Fibroblast of lung (primary cell): ENCODE results near the gene ZNF552. TPM values are rescaled to one million over a fixed set of nuclear protein-coding genes. Genes with fewer than 3 reads are reported as not detected.

Experiments used
- DNase-seq, 2 donors: peaks; one replicate each; pipeline versions ENCODE4 v3.0.0 to v3.0.0-alpha.2; 2010; ENCODE audit warnings: low read depth in 2 of 2
- H2AFZ ChIP-seq: 2 replicates; pipeline ENCODE4 v1.5.1; 2012; ENCODE audit warnings: low read length, control low read depth, inconsistent platforms
- H3K27ac ChIP-seq: 2 replicates; pipeline ENCODE4 v1.5.1; 2011; ENCODE audit warnings: low read length, control low read depth; ENCODE audit not compliant: insufficient read depth
- H3K27me3 ChIP-seq: 2 replicates; pipeline ENCODE4 v1.5.1; 2011; ENCODE audit warnings: mild to moderate bottlenecking, low read length; ENCODE audit not compliant: control insufficient read depth, insufficient read depth
- H3K36me3 ChIP-seq: 2 replicates; pipeline ENCODE4 v1.5.1; 2011; ENCODE audit warnings: low read length; ENCODE audit not compliant: control insufficient read depth, insufficient read depth
- H3K4me1 ChIP-seq: 2 replicates; pipeline ENCODE4 v1.5.1; 2011; ENCODE audit warnings: low read length; ENCODE audit not compliant: control insufficient read depth, insufficient read depth; ENCODE audit errors: extremely low read depth
- H3K4me2 ChIP-seq: 2 replicates; pipeline ENCODE4 v1.5.1; 2011; ENCODE audit warnings: low read length, control low read depth; ENCODE audit not compliant: insufficient read depth; ENCODE audit errors: extremely low read depth
- H3K4me3 ChIP-seq, 4 experiments: fragments of 200-600 bp in 1 of 4; sonication (generic) in 1 of 4; replicated peaks in 1 of 4; 2 replicates each; pipeline ENCODE4 v1.5.1; 2011 to 2016; ENCODE audit warnings: low read length in 4 of 4, low read depth in 3 of 4, mild to moderate bottlenecking in 3 of 4, control low read depth in 2 of 4, inconsistent platforms in 1 of 4, mixed read lengths in 1 of 4; ENCODE audit not compliant: insufficient read depth in 1 of 4; ENCODE audit errors: control extremely low read depth in 1 of 4
- H3K79me2 ChIP-seq: 2 replicates; pipeline ENCODE4 v1.5.1; 2012; ENCODE audit warnings: mild to moderate bottlenecking, low read length, inconsistent platforms; ENCODE audit not compliant: control insufficient read depth, insufficient read depth
- H3K9ac ChIP-seq: 2 replicates; pipeline ENCODE4 v1.5.1; 2011; ENCODE audit warnings: mild to moderate bottlenecking, low read length, control low read depth; ENCODE audit not compliant: insufficient read depth
- H3K9me3 ChIP-seq: 2 replicates; pipeline ENCODE4 v1.5.1; 2012; ENCODE audit warnings: low read depth, low read length; ENCODE audit not compliant: control insufficient read depth, insufficient read depth
- H4K20me1 ChIP-seq: 2 replicates; pipeline ENCODE4 v1.5.1; 2011; ENCODE audit warnings: low read length; ENCODE audit not compliant: control insufficient read depth, insufficient read depth; ENCODE audit errors: extremely low read depth
- EZH2 ChIP-seq: IDR thresholded peaks from 2 replicates; pipeline ENCODE4 v1.5.1; 2012; ENCODE audit warnings: low read length, control low read depth, mild to moderate bottlenecking; ENCODE audit errors: missing control alignments
- polyA plus RNA-seq, 2 donors: library from polyadenylated mRNA; depleted of rRNA in 1 of 2; stranded (reverse) in 1 of 2; unstranded in 1 of 2; fragments of >200 nt; gene quantifications; 2 replicates each; pipeline ENCODE4 v1.2.1, GENCODE V29; 2011 to 2012; ENCODE audit warnings: missing spikeins in 1 of 2
- total RNA-seq: library from RNA; depleted of rRNA; stranded (reverse); fragments of >200 nt; gene quantifications from 2 replicates; pipeline ENCODE4 v1.2.1, GENCODE V29; 2014
- TF ChIP-seq, protein P1 (sequence below), 2 donors: IDR thresholded peaks in 1 of 2; conservative IDR thresholded peaks in 1 of 2; 1 replicate in 1 of 2; 2 replicates in 1 of 2; pipeline ENCODE4 v1.5.1; 2011 to 2012; ENCODE audit warnings: low read length in 2 of 2, control low read depth in 1 of 2, inconsistent platforms in 1 of 2, low read depth in 1 of 2, mild to moderate bottlenecking in 1 of 2

ZNF552 gene
- total and polyA plus RNA-seq, 2 donors (not counting 1 experiment from before 2014, with no cell fraction given) = 1.9 to 3.8 TPM

GRCh38 chr19:57788114-57788692, 26.5 kb downstream of the ZNF552 start:
- H3K36me3 ChIP-seq = no peaks in the 10 kb centered on the region
- no peak overlapping the region for H3K27ac ChIP-seq
- no peak for DNase-seq
- TF ChIP-seq EZH2 = no peak
- TF ChIP-seq, protein P1, sequence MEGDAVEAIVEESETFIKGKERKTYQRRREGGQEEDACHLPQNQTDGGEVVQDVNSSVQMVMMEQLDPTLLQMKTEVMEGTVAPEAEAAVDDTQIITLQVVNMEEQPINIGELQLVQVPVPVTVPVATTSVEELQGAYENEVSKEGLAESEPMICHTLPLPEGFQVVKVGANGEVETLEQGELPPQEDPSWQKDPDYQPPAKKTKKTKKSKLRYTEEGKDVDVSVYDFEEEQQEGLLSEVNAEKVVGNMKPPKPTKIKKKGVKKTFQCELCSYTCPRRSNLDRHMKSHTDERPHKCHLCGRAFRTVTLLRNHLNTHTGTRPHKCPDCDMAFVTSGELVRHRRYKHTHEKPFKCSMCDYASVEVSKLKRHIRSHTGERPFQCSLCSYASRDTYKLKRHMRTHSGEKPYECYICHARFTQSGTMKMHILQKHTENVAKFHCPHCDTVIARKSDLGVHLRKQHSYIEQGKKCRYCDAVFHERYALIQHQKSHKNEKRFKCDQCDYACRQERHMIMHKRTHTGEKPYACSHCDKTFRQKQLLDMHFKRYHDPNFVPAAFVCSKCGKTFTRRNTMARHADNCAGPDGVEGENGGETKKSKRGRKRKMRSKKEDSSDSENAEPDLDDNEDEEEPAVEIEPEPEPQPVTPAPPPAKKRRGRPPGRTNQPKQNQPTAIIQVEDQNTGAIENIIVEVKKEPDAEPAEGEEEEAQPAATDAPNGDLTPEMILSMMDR (conservative IDR thresholded peaks at IDR 0.05 in 1 of 2, IDR thresholded peaks at IDR 0.05 in 1 of 2; ENCODE audit: low read depth in 1 of 2, low read length in 2 of 2) = no peak
- no peak overlapping the region for H3K4me3 ChIP-seq
- H3K27me3 ChIP-seq = no peaks in the 10 kb centered on the region
- no peaks in the 10 kb centered on the region for H3K79me2 ChIP-seq
- no peak overlapping the region for H3K4me2 ChIP-seq
- no peak overlapping the region for H2AFZ ChIP-seq
- no peak overlapping the region for H3K9ac ChIP-seq
- H3K4me1 ChIP-seq = no peaks in the 10 kb centered on the region
- H3K9me3 ChIP-seq = peaks cover 2% of the 10 kb centered on the region
- no peaks in the 10 kb centered on the region for H4K20me1 ChIP-seq

DNA sequence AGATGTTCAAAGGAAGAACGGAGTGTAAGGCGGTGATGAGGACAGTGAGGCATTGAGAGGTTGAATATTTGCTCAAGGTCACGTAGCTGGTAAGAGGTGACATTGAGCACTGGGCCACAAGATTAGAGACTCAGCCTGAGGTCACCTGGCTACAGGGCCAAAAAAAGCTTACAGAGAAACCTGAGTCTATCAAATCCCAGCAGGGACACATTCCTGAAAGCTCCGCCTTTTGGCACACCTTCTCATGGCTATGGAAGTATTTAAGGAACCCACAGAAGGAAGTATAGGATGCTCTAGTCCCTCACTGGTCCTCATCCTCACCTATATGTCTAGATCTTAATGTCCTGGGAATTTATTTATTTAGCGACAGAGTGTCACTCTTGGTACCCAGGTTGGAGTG, 27.8 kb downstream of the ZNF552 start:
- H3K27me3 ChIP-seq = no peaks in the 10 kb centered on the region
- no peaks in the 10 kb centered on the region for H3K79me2 ChIP-seq
- H3K9ac ChIP-seq = no peak overlapping the region
- DNase-seq = no peak
- no peaks in the 10 kb centered on the region for H3K4me1 ChIP-seq
- no peaks in the 10 kb centered on the region for H3K36me3 ChIP-seq
- no peak overlapping the region for H3K4me2 ChIP-seq
- no peak overlapping the region for H3K4me3 ChIP-seq
- H3K9me3 ChIP-seq = peaks cover 2% of the 10 kb centered on the region
- H4K20me1 ChIP-seq = no peaks in the 10 kb centered on the region
- H3K27ac ChIP-seq = no peak overlapping the region
- no peak overlapping the region for H2AFZ ChIP-seq
- TF ChIP-seq, protein P1 (conservative IDR thresholded peaks at IDR 0.05 in 1 of 2, IDR thresholded peaks at IDR 0.05 in 1 of 2; ENCODE audit: low read depth in 1 of 2, low read length in 2 of 2) = no peak
- TF ChIP-seq EZH2 = no peak

DNA sequence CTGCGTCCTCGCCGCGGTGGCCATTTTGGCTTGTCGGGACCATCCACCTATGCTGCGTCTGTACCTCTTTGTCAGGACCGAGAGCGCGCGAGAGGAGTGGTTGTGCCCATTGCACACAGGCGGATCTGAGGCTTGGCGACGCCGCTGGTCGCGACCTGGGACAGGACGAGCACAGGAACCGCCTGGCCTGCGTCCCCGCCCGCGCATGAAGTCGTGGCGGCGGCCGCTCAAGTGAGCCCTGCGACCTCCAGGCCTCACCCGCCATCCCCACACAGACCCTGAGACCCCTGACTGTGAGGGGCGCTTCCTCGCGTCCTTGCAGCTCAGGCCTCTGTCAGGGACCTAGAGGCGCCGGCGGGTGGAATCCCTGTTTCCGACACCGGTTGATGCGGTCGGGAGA, 28.4 kb downstream of the ZNF552 start:
- H3K79me2 ChIP-seq = no peaks in the 10 kb centered on the region
- H3K27me3 ChIP-seq = no peaks in the 10 kb centered on the region
- no peak overlapping the region for H3K9ac ChIP-seq
- DNase-seq = no peak
- no peak overlapping the region for H3K4me2 ChIP-seq
- no peaks in the 10 kb centered on the region for H3K4me1 ChIP-seq
- no peak overlapping the region for H3K27ac ChIP-seq
- H3K36me3 ChIP-seq = no peaks in the 10 kb centered on the region
- H2AFZ ChIP-seq = no peak overlapping the region
- TF ChIP-seq, protein P1 (conservative IDR thresholded peaks at IDR 0.05 in 1 of 2, IDR thresholded peaks at IDR 0.05 in 1 of 2; ENCODE audit: low read depth in 1 of 2, low read length in 2 of 2) = no peak
- no peak for TF ChIP-seq EZH2
- H3K4me3 ChIP-seq = no peak overlapping the region
- no peaks in the 10 kb centered on the region for H4K20me1 ChIP-seq
- H3K9me3 ChIP-seq = peaks cover 2% of the 10 kb centered on the region
